Cortex of kidney (tissue), 1 donor: ENCODE results near the gene MYO5B.
"Not testable (repeated sequence)": the region's sequence is repeated elsewhere in the genome, so short reads cannot be mapped to it uniquely, and the experiment has no call there.

Experiments used
- DNase-seq: peaks from one replicate; lab custom pipeline; 2025; lab: John Stamatoyannopoulos, UW

The MYO5B gene

DNA sequence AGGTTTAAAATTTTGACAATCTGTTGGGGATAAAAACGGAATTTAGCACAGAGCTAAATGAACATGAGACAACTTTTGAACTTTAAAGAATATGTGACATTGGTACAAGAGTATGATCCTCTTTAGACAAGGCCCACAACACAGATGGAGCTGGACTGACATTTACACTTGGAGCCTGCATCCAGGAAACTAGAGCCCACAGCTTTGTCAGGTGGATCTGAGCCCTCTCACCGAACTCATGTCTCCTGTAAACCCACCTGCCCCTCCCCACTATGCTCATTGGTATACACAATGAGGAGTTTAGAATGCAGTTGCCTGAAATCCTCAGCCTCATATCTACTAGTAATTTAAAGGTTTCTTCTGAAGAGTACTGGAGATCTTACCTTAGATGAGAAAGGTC, 359.5 kb downstream of the MYO5B start:
- DNase-seq = no peak

DNA sequence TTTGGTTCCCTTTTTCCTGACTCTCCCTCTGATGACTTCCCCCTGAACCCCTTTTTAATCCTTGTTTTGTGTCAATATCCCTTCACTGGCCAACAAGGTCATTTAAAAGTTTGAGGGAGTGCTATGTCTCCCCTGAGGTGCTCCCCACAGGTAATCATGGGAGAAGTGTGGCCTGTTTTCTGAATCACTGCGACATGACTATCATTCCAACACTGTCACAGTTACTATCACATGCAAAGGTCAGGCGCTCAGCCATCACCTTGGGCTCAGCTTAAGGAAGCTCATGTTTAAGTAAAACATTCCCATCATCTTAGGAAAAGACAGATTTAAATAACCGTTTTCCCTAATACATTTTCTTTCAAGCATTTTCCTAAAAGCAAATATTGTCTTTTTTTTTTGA, 360.7 kb downstream of the MYO5B start:
- no peak for DNase-seq

DNA sequence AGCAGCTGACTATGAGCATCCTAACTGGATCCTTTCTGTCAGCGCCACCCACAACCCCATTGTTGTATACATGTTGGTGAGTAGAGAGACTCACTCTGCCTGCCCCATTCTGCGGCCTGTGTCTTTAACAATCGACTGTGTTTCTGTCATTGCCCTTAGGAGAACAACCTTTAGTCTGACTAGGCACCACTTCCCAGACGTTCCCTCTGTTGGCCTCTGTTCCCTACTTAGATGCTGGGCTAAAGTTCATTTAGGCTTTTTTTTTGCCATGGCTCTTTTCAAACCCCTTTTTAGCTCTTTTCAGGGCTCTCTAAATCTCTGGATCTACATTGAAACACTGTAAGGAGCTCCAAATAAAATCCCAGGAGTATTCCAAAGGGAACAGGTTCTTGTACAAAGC, 361.1 kb downstream of the MYO5B start:
- DNase-seq = no peak

DNA sequence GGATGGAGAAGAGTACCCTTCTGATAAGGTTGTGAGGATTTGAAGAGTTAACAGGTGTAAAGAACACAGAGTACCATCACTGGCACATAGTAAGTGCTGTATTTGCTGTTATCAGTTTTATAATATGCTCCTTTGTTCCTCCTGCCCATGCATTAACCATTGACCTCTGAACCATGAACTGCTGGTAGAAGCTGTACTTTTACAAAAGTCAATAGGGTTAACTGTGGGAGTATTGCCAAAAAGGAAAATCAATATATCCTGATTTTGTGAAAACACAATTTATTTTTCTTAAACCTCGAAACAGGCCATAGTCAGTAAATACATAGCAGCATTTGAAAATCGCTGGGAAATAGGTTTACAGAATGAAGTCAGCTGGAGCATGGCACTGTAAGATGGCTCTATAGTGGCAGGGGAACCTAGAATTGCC, 362.7 kb downstream of the MYO5B start:
- no peak for DNase-seq

DNA sequence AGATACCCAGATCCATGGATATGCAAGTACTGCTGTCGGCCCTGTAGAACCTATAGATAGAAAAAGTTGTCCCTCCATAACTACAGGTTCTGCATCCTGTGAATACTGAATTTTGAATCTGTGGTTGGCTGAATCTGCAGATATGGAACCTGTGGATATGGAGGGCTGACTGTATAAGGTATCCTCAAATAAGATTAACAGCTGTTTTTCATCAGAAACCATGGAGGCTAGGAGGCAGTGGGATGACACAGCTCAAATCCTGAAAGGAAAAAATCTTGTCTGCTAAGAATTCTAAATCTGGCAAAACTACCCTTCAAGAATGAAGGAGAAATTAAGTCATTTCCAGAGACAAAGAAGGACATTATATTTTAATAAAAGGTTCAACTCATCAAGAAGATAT, 367.0 kb downstream of the MYO5B start:
- no peak for DNase-seq

DNA sequence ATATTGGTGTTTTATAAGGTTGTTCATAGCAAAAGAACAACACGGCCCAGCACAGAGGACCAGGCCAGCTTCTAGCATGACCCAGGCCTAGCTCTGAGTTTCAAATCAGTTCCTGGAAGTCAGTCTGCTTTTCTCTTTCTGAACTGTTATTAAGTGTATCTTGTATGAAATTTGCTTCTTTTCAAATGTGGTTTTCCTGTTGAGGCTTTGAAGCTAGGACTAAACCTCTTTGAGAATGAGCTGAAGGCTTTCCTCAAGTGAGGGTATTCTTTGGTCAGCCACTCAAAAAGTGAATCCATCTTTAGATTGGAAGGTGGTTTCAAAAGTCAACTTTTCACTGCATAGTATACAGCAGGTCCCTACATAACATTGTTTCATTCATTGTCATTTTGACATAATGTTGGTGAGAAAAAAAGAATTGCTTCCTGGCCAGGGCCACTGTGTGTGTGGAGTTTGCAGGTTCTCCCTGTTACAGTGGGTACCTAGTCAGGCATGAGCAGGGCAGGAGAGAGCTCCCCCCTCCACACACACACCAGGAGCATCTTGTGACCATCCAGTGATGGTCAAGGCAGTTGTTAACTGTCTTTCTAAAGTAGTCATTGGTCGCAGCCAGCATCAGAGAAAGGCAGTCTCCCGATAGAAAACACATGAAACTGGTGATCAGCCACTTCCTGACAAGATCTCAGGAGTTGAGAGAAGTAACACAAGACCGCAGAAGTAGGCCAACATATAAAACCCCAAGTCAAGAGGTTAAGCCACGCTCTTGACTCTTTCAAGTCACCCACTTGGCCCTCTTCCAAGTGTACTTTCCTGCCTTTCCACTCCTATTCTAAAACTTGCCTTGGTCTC, 374.9 kb downstream of the MYO5B start:
- no peak for DNase-seq

DNA sequence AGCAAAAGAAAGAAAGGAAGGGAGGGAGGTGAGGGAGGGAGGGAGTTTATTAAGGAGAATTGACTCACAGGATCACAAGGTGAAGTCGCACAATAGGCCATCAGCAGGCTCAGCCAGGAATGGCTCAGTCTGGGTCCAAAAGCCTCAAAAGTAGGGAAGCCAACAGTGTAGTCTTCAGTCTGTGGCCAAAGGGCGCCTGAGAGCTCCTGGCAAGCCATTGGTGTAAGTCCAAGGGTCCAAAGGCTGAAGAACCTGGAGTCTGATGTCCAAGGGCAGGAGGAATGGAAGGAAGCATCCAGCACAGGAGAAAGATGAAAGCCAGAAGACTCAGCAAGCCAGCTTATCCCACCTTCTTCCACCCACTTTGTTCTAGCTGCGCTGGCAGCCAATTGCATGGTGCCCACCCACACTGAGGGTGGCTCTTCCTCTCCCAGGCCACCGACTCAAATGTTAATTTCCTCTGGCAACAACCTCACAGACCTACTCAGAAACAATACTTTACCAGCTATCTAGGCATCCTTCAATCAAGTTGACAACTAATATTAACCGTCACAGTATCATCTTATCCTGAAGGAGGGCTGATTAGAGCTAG, 375.8 kb downstream of the MYO5B start:
- DNase-seq = no peak

DNA sequence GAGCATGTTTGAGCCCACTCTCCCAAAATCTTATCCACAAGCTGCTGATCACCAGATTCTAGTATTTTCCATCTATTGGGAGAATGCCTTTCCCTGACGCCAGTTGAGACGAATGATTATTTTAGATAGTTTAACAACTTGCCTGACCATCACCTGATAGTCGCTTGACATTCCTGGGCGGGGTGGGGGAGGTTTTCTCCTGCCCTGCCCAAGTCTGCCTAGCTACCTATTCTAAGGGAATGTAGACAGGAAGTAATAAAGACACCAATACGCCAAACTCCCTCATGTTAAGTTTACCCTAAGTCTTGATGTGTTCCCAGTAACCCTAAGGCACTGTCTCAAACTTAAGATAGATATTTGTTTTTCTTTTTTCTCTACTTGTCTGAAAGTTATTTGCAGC, 377.0 kb downstream of the MYO5B start:
- DNase-seq = no peak

DNA sequence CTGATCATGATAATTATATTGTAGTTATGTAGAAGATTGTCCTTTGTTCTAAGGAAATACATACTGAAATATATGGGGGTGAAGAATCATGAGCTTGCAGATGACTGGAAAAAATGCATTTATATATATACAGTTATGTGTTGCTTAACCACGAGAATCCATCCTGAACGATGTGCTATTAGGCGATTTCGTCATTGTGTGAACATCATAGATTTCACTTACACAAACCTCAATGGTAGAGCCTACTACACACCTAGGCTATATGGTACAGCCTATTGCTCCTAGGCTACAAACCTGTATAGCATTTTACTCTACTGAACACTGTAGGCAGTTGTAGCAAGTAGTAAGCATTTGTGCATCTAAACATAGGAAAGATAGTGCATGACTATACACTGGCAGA, 379.0 kb downstream of the MYO5B start:
- no peak for DNase-seq

DNA sequence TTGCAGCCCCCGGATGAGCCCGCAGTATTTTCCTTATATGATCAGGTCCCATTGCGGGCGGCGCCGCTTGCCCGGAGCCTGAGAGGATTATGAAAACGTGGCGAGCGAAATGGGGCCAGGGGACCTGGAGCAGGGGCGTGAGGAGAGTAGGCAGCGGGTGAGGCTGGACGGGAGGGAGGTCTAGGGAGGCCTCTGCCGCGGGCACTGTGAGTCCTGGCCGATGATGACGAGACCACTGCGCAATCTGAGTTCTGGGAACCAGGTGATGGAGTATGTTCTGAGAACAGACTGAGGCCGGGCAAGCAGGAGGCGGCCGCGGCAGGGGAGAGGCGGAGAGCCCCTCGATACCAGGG, 380.8 kb downstream of the MYO5B start:
- DNase-seq = no peak

DNA sequence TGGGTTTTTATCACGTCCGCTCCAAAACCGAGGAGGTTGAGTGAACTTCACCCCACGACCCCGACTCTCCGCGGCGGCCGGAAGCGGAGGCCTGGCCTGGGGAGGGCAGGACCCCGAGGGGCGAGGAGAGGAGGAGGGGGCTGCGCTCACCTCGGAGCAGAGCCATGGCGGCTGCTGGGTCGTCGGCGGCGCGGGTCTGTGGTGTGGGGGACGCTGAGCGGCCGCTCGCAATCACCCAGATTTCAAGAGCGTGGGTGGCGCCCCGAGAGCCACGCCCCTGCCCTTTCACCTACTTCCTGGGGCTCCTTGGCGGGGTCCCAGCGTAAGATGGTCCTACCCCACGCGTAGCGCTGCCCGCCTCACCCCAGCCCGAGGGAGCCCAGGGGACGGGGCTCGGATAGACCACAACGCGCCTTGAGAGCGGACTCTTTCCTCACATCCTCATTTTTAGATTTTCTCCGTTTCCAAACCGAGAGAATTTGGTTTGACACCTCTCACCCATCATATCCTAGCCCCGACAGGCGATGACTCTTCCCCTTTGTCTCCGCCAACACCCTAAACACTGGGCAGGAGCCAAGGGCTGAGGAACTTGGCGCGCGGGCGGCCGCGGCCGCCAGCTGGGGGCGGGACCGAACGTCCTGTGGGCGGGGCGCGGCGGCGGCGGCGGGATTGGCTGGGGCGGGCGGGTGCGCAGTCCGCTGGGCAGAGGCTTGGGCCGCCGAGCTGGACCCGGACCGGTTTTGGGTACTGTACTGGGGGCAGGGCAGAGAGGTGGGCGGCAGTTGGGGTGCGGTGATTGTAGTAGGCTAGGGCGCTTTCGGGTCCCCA, 381.4 kb downstream of the MYO5B start, which contains the start of gene ACAA2:
ACAA2 (minus strand) TSS at position 215 of the 828 bp plus-strand sequence; CDS start at position 166, 49 bp downstream.
- peak; percentile 20 for DNase-seq

DNA sequence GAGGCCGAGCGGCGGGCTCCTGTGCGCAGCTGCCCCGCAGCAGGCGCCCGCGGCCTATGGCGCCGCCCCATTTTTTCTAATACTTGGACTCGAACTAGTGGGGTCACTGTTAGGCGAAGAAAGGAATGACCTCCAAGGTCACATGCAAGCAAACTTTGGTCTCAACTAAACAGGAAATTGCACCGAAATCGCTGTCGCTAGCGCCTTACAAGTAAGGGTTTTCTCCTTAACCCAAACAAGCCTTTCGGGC, 382.0 kb downstream of the MYO5B start:
- no peak for DNase-seq

DNA sequence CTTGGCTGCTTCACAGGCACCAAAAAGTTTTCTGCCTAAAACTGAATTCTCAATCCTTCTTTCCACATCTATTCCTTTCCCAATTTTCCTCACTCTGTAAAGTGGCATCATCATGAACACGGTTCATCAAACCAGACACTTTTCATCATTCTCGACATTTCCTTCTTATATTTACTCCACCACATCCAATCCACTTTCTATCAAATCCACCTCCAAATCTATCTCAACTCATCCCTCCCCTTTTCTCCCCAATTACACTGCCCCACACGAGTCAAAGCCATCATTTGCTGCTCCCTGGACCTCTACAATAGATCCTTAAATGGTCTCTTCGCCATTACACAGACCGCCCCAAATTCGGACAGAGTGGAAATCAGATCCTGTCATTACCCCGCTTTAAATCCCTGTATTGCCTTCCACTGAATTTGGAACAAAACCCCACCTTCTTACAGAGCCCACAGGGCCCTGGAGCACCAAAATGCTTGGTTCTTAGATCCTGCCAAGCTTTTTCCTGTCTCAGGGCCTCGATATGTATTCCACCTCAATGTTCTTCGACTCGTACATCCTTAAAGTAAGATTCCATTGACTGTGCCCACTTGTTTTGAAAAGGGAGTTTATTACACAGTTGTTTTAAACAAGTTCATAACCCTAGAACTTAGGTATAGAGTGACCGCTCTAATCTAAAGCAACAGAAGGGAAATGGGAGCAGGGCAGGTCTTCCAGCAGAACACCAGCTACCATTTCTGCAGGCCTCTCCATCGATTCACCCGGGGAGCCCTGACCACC, 382.5 kb downstream of the MYO5B start:
- DNase-seq = no peak

DNA sequence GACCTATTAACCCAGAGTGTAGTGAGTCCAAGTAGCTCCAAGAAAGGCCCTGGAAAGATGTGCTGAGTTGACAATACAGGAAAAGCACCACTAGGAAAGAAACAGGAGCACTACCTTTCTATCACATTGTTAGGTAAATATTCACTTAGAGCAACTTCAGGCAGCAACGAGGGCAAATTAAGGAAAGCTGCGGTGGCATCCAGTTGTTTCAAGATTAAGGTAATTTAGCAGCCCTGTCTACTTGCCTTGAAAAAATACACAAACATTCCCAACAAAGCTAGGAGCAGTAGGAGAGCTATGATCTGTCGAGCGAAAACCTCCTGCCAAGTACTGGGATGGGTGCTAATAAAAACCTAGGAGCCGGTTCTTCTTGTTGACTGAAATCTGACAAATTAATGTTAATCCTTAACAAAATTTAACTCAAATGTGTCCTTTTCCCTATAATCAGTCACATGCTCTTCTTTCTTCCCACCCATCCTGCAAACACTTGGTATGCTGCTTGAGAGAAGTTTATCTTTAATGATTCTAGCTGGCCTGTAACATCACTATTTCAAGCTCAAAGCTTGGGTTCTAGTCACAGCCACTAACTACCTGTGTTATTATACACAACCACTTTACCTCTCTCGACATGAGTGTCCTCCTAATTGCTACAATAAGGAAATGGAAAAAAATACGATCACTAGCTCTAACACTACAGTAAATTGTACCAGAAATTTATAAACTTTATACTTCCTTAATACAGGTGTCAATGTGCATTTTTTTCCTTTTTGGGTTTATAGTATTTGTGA, 383.6 kb downstream of the MYO5B start:
- no peak for DNase-seq

DNA sequence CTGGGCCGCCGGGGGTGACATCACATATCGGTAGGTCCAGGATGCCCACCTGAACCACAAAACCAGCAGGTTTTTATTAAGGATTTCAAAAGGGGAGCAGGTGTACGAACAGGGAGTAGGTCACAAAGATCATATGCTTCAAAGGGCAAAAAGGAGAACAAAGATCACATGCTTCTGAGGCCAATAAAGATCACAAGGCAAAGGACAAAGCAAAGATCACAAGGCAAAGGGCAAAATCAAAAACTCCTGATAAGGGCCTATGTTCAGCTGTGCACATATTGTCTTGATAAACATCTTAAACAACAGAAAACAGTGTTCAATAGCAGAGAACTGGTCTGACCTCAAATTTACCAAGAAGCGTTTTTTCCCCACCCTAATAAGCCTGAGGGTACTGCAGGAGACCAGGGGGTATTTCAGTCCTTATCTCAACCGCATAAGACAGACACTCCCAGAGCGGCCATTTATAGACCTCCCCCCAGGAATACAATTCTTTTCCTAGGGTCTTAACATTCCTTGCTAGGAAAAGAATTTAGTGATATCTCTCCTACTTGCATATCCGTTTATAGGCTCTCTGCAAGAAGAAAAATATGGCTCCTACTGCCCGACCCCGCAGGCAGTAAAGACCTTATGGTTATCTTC, 386.3 kb downstream of the MYO5B start:
- not testable (repeated sequence) for DNase-seq

DNA sequence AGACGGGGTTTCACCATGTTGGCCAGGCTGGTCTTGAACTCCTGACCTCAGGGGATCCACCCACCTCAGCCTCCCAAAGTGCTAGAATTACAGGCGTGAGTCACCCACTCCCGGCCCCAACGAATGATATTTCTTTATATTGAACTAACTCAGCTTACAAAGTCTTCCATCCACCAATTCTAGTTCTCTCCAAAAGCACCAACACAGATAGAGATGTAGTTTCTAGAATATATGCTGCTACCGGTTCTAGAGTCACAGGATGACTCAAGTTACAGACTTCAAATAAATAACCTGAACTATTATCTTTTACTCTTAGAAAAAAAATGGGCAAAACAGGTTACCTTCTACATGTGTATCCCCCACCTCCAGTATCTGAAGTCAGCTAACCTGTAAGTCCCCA, 390.9 kb downstream of the MYO5B start:
- DNase-seq = no peak

DNA sequence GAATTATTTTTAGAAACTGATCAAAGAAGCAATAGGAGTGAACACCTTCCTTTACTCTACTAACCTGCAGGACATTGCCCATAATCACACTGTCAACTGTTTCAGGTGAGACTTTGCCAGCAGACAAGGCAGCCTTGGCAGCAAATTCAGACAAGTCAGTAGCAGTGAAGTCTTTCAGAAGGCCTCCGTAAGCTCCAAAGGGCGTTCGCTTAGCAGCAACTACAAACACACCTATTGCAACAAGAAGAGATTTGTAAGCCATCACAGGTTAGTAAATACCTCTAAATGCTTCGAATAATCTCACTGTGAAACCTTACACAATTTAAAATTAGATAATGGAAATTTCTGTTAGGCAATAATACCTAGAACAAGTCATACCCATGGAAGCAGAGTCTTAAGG, 392.3 kb downstream of the MYO5B start:
- DNase-seq = no peak

DNA sequence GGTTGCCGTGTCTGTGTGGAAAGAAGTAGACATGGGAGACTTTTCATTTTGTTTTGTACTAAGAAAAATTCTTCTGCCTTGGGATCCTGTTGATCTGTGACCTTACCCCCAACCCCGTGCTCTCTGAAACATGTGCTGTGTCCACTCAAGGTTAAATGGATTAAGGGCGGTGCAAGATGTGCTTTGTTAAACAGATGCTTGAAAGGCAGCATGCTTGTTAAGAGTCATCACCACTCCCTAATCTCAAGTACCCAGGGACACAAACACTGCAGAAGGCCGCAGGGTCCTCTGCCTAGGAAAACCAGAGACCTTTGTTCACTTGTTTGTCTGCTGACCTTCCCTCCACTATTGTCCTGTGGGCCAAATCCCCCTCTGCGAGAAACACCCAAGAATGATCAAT, 394.5 kb downstream of the MYO5B start:
- DNase-seq = not testable (repeated sequence)

DNA sequence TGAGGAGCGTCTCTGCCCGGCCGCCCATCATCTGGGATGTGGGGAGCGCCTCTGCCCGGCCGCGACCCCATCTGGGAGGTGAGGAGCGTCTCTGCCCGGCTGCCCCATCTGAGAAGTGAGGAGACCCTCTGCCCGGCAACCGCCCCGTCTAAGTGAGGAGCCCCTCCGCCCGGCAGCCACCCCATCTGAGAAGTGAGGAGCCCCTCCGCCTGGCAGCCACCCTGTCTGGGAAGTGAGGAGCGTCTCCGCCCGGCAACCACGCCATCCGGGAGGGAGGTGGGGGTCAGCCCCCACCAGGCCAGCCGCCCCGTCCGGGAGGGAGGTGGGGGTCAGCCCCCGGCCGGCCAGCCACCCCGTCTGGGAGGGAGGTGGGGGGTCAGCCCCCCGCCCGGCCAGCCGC, 395.1 kb downstream of the MYO5B start:
- not testable (repeated sequence) for DNase-seq

DNA sequence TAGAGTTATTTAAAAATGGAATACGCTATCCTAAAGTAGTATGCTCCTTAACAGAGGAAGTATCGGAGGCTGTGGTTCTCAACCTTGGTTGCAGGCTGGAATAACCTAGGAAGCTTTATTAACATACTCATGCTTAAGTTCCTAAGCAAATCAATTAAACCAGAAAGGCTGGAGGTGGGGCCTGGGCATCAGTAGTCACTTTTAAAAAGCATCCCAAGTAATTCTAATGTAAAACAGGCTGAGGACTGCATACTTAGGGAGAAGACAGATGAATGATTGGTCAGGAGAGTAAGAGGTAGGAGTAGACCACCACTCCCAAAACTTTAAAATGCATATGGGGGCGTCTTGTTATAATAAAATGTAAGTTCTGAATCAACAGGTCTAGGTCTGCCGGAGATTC, 396.9 kb downstream of the MYO5B start:
- DNase-seq = no peak
